NCI-H82 (cell line): ENCODE measurements around the gene ZNF780A.
"Not testable (repeated sequence)": the region's sequence is repeated elsewhere in the genome, so short reads cannot be mapped to it uniquely, and the experiment has no call there.

Experiments used
- DNase-seq: peaks from one replicate; lab custom pipeline; 2025; lab: John Stamatoyannopoulos, UW

The ZNF780A gene

DNA sequence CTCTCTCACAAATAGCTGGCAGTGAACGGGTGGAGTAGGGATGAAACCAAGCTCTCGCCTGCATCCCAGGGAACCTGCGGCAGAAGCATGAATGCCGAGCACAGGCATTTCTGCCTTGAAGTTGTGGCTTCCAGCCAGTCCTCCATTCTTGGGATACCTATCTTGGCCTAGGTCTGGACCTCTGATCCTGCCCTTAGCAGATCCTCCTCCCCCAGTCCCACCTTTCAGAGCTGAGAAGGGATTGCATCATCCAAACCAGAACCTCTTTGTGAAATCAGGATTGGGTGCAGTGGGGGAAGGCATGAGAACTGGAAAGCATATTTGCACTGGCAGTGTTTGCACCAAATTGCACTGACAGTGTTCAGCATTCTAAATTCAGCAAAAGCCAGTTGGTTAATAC lies 5.8 kb downstream of the ZNF780A start:
- no peak for DNase-seq

GRCh38 chr19:40081411-40081810 lies 9.3 kb downstream of the ZNF780A start:
- DNase-seq, result no peak

DNA sequence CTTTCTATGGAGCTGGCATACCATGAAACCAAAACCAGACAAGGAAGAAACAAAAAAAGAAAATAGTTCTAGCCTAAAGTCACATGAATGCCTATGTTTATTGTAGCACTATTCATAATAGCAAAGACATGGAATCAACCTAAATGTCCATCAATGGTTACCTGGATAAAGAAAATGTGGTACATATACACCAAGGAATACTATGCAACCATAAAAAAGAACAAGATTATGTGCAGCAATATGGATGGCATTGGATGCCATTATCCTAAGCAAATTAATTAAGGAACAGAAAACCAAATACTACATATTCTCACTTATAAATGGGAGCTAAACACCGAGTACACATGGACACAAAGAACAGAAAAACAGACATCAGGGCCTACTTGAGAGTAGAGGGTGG lies 10.5 kb downstream of the ZNF780A start:
- no peak for DNase-seq

DNA sequence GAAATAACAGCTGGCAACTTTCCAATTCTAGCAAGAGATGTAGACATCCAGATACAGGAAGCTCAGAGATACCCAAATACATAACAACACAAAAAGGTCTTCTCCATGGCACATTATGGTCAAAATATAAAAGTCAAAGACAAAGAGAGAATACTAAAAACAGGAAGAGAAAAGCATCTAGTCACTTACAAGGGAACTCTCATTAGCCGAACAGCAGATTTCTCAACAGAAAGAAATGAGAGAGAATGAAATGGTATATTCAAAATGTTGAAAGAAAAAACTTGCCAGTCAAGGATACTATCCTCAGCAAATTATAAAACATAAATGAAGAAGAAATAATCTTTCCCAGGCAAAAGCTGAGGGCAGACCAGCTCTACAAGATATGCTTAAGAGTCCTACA lies 12.4 kb downstream of the ZNF780A start:
- DNase-seq, result no peak

DNA sequence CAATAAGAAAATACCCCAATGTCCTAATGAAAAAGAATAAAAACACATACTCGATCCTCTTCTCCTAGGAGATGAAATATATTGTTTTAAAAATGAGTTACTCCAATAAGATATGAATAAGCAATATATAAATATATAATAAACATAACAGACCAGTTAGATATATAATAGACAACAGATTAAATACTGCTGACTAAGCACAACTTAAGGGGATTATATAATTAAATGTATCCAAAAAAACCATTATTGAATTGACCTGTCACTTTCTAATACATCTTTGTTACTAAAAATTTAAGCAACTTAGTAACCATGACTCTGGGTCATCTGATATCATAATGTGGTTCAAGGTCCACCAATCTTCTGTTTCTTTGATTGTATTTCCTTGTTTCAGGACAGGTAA lies 20.7 kb downstream of the ZNF780A start:
- no peak for DNase-seq

DNA sequence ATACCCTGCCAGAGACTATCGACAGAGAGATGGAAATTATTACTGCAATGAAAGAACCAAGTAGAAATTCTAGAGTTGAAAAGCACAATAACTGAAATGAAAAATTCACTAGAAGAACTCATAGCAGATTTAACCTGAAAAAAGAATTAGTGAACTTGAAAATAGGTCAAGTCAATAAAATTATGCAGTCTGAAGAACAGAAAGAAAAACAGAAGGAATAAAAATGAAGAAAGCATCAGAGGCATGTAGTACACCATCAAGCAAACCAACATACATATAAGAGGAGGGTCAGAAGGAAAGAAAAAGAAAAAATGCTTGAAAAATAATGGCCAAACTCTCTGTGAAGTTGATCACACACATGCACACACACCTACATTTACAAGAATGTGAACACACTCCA lies 31.1 kb downstream of the ZNF780A start:
- no peak for DNase-seq

DNA sequence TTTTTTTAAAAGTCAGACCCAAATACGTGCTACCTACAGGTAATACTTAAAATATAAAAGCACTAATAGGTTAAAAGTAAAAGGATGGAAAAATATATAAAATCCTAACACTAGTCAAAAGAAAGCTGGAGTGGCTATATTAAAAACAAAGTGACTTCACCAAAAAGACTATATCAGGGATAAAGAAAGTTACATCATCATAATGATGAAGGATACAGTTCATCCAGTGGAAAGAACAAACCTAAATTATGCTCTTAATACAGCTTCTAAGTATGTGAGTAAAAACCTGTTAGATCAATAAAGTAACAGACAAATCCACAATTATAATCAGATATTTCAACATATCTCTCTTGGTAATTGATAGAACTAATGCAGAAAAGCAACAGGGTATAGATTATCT lies 33.6 kb downstream of the ZNF780A start:
- DNase-seq, result no peak

- no peak for DNase-seq
Measured at GRCh38 chr19:40056505-40056904, 34.2 kb downstream of the ZNF780A start.

- DNase-seq, result peak; percentile 90
Measured at GRCh38 chr19:40055832-40056504, 34.8 kb downstream of the ZNF780A start, which contains the start of gene ZNF780B. ZNF780B (minus strand) TSS chr19:40056231; CDS start chr19:40050332, 5,899 bp downstream.

DNA sequence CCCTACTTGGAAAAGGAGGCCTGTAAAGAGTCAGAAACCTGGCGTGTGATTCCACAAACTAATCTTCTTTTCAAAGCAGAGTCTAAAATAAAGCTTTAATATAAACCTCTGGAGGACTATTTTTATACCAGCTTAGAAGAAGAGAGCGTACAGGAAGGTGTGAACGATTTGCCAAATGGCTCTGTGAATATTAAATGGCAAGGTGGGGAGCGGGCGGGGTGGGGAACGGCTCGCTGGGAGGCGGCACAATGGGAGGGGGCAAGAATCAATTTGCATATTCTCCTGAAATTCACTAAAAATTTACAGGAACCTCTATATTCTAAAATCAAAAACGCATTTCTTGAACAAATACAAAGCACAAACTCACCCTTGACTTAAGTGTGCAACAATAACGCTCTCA lies 35.7 kb downstream of the ZNF780A start:
- no peak for DNase-seq

- no peak for DNase-seq
Measured at GRCh38 chr19:40054632-40055031, 36.1 kb downstream of the ZNF780A start.

GRCh38 chr19:40053491-40053890 lies 37.3 kb downstream of the ZNF780A start:
- no peak for DNase-seq

GRCh38 chr19:40041718-40042117 lies 49.0 kb downstream of the ZNF780A start:
- DNase-seq, result not testable (repeated sequence)

DNA sequence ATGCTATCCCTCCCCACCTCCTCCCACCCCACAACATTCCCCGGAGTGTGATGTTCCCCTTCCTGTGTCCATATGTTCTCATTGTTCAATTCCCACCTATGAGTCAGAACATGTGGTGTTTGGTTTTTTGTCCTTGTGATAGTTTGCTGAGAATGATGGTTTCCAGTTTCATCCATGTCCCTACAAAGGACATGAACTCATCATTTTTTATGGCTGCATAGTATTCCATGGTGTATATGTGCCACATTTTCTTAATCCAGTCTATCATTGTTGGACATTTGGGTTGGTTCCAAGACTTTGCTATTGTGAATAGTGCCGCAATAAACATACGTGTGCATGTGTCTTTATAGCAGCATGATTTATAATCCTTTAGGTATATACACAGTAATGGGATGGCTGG lies 52.7 kb downstream of the ZNF780A start:
- DNase-seq, result not testable (repeated sequence)

DNA sequence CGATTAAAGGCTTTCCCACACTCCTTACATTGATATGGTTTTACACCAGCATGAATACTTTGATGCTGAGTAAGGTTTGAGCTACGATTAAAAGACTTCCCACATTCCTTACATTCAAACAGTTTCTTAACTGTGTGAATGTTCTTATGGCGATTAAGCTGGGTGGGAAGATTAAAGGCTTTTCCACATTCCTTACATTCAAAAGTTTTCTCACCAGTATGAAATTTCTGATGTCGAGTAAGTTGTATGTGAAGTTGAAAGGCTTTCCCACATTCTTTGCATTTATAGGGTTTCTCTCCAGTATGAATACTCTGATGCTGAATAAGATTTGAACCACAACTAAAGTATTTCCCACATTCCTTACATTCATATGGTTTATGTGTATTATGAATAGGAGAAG lies 54.7 kb downstream of the ZNF780A start:
- DNase-seq, result no peak

- no peak for DNase-seq
Measured at GRCh38 chr19:40033989-40034560, 56.7 kb downstream of the ZNF780A start.

DNA sequence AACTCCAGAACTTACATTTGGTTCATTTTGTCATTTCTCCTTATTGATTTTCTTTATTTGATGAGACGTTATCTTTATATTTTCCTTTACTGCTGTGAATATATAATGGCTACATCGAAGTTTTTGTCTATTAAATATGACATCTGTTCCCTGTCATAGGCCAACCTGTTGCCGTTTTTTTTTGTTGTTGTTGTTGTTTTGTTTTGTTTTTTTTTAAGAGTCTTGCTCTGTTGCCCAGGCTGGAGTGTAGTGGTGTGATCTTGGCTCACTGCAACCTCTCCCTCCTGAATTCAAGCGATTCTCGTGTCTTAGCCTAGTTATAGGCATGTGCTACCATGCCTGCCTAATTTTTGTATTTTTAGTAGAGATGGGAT lies 64.2 kb downstream of the ZNF780A start:
- DNase-seq, result no peak

DNA sequence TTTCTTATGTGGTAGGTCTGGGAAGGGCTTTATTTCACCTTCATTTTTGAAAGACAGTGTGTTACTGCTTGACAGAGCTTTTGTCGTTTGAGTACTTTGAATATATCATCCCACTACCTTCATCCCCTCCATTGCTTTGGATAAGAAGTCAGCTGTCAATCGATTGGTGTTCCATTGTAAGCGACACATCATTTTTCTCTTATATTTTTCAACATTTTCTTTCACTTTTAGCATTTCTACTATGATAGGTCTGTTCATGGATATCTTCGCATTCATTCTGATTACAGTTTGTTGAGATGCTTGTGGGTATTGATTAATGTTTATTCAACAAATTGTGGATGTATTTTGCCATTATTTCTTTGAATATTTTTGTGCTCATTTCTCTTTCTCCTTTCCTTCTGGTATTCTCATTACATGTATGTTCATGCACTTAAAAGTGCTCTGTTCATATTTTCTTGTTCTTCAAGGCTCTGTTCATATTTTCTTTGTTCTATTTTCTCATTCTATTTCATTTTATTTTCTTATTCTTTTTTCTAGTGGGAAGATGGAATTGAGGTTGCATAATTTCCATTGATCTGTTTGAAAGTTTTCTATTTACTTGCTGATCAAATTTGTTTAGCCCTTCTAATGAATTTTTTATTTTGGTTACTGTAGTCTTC lies 64.7 kb downstream of the ZNF780A start:
- no peak for DNase-seq

DNA sequence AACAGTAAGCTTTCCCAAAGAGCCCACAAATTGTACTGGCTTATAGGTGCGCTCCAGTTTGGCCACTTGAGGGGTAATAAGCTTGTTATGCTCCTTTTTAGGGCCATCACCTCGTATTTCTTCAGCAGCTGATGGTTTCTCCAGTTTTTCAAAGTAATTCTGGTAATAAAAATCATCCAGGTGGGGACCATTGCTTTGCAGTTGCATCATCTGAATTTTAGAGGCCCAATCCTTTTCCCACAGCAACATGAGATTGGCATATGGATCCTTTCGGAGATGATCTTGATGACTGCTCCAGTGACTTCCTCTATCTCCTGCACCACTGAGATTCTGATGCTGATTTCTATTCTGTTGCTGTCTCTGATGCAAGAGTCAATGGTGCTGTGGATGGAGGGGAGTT lies 66.8 kb downstream of the ZNF780A start:
- no peak for DNase-seq
